Heart left ventricle (tissue), 16 donors: Measurements from ENCODE around the gene INHA. TPM values are rescaled to one million over a fixed set of nuclear protein-coding genes. Genes with fewer than 3 reads are reported as not detected.

ENCODE experiments used
- ATAC-seq, 4 donors: fragments of 200-7000 bp; cut with Tn5 transposase; one replicate each; pipeline ENCODE4 v1.9.1; 2020 to 2022; ENCODE audit warnings: moderate library complexity in 4 of 4, mild to moderate bottlenecking in 3 of 4, moderate number of reproducible peaks in 1 of 4
- DNase-seq, 5 donors: peaks; one replicate each; pipeline ENCODE4 v3.0.0-alpha.2; 2020
- H3K27ac ChIP-seq, 12 donors: fragments of 200-600 bp; sonication (generic) in 4 of 12; one replicate each; pipeline versions ENCODE4 v1.5.0 to v1.8.0; 2016 to 2022; ENCODE audit warnings: mild to moderate bottlenecking in 2 of 12
- H3K27me3 ChIP-seq, 9 donors: fragments of 200-600 bp; sonication (generic) in 2 of 9; one replicate each; pipeline versions ENCODE4 v1.5.1 to v1.8.0; 2016 to 2022; ENCODE audit warnings: mild to moderate bottlenecking in 3 of 9
- H3K36me3 ChIP-seq, 9 donors: fragments of 200-600 bp; sonication (generic) in 2 of 9; one replicate each; pipeline versions ENCODE4 v1.5.0 to v1.8.0; 2018 to 2022; ENCODE audit warnings: mild to moderate bottlenecking in 2 of 9
- H3K4me1 ChIP-seq, 12 donors: fragments of 200-600 bp; sonication (generic) in 4 of 12; one replicate each; pipeline versions ENCODE4 v1.5.0 to v1.8.0; 2016 to 2022; ENCODE audit warnings: mild to moderate bottlenecking in 3 of 12
- H3K4me3 ChIP-seq, 12 donors: fragments of 200-600 bp; sonication (generic) in 4 of 12; one replicate each; pipeline versions ENCODE4 v1.5.0 to v1.8.0; 2017 to 2022; ENCODE audit warnings: mild to moderate bottlenecking in 9 of 12, moderate library complexity in 4 of 12
- H3K9me3 ChIP-seq, 12 donors: fragments of 200-600 bp; sonication (generic) in 4 of 12; one replicate each; pipeline versions ENCODE4 v1.5.0 to v1.8.0; 2016 to 2022; ENCODE audit warnings: mild to moderate bottlenecking in 1 of 12
- CTCF ChIP-seq, 12 donors: fragments of 200-600 bp; sonication (generic) in 4 of 12; IDR thresholded peaks; one replicate each; pipeline versions ENCODE4 v1.5.0 to v1.8.0; 2018 to 2022; ENCODE audit warnings: antibody characterized with exemption in 12 of 12, mild to moderate bottlenecking in 5 of 12
- POLR2A ChIP-seq, 2 donors: fragments of 450-650 bp; IDR thresholded peaks; one replicate each; pipeline ENCODE4 v1.6.1; 2017; ENCODE audit warnings: antibody characterized with exemption in 2 of 2, mild to moderate bottlenecking in 2 of 2, moderate library complexity in 2 of 2
- WGBS, 4 donors: extraction: QIAGEN DNeasy Blood & Tissue Kit in 2 of 4; methylation state at CpG; one replicate each; pipeline versions ENCODE4 v1.1.5 to v1.1.7; 2013 to 2018; 5-methylcytosine and 5-hydroxymethylcytosine counted together
- intact Hi-C, 10 donors: fragments of 100-400 bp; cut with DNase I; formaldehyde crosslinking; loops; one replicate each; pipeline versions ENCODE4 v1.11.1 to v1.14.2; 2022
- polyA plus RNA-seq, 2 donors: library from polyadenylated mRNA; stranded (reverse); fragments of 200-250 nt; gene quantifications; one replicate each; pipeline ENCODE4 v1.2.3, GENCODE V29; 2013
- total RNA-seq, 9 donors: library from RNA; depleted of rRNA in 2 of 9; stranded (reverse); fragments of >200 nt in 2 of 9; fragmentation: NEBNext Ultra II Directional in 3 of 9; extraction: Animal tissue kit (Norgen Biotek cat#: 25700) in 3 of 9; gene quantifications; one replicate each; pipeline versions ENCODE4 v1.1.0 to v1.2.4, GENCODE V29; 2016 to 2023
- donor health status: ischemic (EF 13 %, LVEDD 7.1; RV severe dilation, severe dysfunction).
- donor health status: healthy with polysubstance abuse.
- donor health status: DM: no; HTN: yes; CAD: no.
- donor health status: DM: no; HTN: no; CAD: no.
- donor health status: ischemic (EF 25% LVEDD 6.9; RV normal size, moderate dysfunction).
- donor health status: ischemic (EF 25% LVEDD 5.7; RV mildly dilated, moderate dysfunction).
- donor health status: healthy.
- donor health status: DM: yes; HTN: yes; CAD: no.
- donor health status: ischemic (EF 35%, LVEDD 5.7; RV mildly dilated, moderate dysfunction).
- donor health status: nonischemic (EF 11% LVEDD 7.7; RV severe dilation, severe dysfunction).
- donor health status: DM: yes; HTN: yes; CAD: no.
- donor health status: PGD.
- donor health status: ischemic (EF 29% LVEDD 5.4; RV normal size, mild dysfunction).
- donor health status: nonischemic (EF 23%, LVEDD 6.1; RV moderate dilation, normal function).

The INHA gene
- total and polyA plus RNA-seq, 11 donors: 0.52 to 14.2 (median 1.9) TPM

- peak in 2 of 4 donors; percentile 10 to 28 for ATAC-seq
- intact Hi-C loops: no loop called here
- Histone ChIP-seq H3K27ac (no peak overlapping the region), H3K36me3 (no peaks in the 10 kb centered on the region), H3K27me3 (peaks cover 0 to 21% (median 0%) of the 10 kb centered on the region in 9 donors), H3K9me3 (no peaks in the 10 kb centered on the region), H3K4me1 (peaks cover 0 to 15% (median 0%) of the 10 kb centered on the region in 12 donors), H3K4me3 (no peak overlapping the region)
- DNase-seq: no peak
- WGBS, 4 donors: 23 to 35% (median 29%) methylated on average over 14 to 15 of the region's 15 CpGs
- TF ChIP-seq POLR2A (IDR thresholded peaks at IDR 0.05) (no peak), CTCF (IDR thresholded peaks at IDR 0.05) (no peak)
These were observed 4.6 kb downstream of the INHA start for GRCh38 chr2:219576505-219577388.

GRCh38 chr2:219578811-219579613 lies 6.9 kb downstream of the INHA start:
- Histone ChIP-seq H3K4me1 (peaks cover 0 to 10% (median 0%) of the 10 kb centered on the region in 12 donors), H3K27me3 (peaks cover 0 to 12% (median 0%) of the 10 kb centered on the region in 9 donors), H3K27ac (no peak overlapping the region), H3K4me3 (no peak overlapping the region), H3K36me3 (no peaks in the 10 kb centered on the region), H3K9me3 (no peaks in the 10 kb centered on the region)
- no peak for ATAC-seq
- intact Hi-C loops: no loop called here
- DNase-seq: no peak
- WGBS, 4 donors: 71 to 80% (median 73%) methylated on average over 8 of the region's 8 CpGs
- no peak for TF ChIP-seq CTCF (IDR thresholded peaks at IDR 0.05)
- TF ChIP-seq POLR2A (IDR thresholded peaks at IDR 0.05): no peak

DNA sequence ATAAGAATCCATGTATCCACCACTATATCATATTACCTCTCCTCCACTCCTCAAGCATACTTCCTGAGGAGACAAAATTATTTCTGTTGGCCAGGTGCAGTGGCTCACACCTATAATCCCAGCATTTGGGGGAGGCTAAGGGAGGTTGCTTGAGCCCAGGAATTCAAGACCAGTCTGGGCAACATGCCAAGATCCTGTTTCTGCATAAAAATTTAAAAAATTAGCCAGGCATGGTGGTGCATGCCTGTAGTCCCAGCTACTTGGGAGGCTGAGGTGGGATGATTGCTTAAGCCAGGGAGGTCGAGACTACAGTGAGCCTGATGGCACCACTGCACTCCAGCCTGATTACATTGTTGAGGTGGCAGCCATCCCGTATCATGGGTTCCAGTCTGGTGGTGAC lies 9.2 kb downstream of the INHA start:
- no peak for DNase-seq
- H3K4me3 ChIP-seq: no peak overlapping the region
- no peaks in the 10 kb centered on the region for H3K9me3 ChIP-seq
- no peak for ATAC-seq
- no peak overlapping the region for H3K27ac ChIP-seq
- H3K27me3 ChIP-seq: peaks cover 0 to 12% (median 0%) of the 10 kb centered on the region in 9 donors
- H3K4me1 ChIP-seq: peaks cover 0 to 1% (median 0%) of the 10 kb centered on the region in 12 donors
- no peaks in the 10 kb centered on the region for H3K36me3 ChIP-seq
- WGBS, 4 donors: 70 to 82% (median 78%) methylated on average over 2 of the region's 2 CpGs
- no peak for TF ChIP-seq POLR2A (IDR thresholded peaks at IDR 0.05)
- TF ChIP-seq CTCF (IDR thresholded peaks at IDR 0.05): no peak
- intact Hi-C loops: no loop called here

- intact Hi-C loops: no loop called here
These were observed 19.0 kb downstream of the INHA start for GRCh38 chr2:219591091-219591490.

More at GRCh38 chr2:219591091-219591490, 19.0 kb downstream of the INHA start:
- DNase-seq (no peak), ATAC-seq (no peak)
- no peak for TF ChIP-seq CTCF (IDR thresholded peaks at IDR 0.05)
- TF ChIP-seq POLR2A (IDR thresholded peaks at IDR 0.05): no peak
- no peak overlapping the region for H3K4me3 ChIP-seq
- peaks cover 0 to 6% (median 0%) of the 10 kb centered on the region in 12 donors for H3K4me1 ChIP-seq
- WGBS, 4 donors: 62 to 86% (median 64%) methylated on average over 4 of the region's 4 CpGs
- no peak overlapping the region for H3K27ac ChIP-seq
- no peaks in the 10 kb centered on the region for H3K27me3 ChIP-seq
- no peaks in the 10 kb centered on the region for H3K36me3 ChIP-seq
- H3K9me3 ChIP-seq: no peaks in the 10 kb centered on the region
